GM18505 (cell line): Measurements from ENCODE around the gene GDF10.

Experiments used
- ATAC-seq: cut with Tn5 transposase; IDR thresholded peaks from one replicate; pipeline ENCODE4 v1.9.1; 2021; ENCODE audit not compliant: unreplicated experiment
- POLR2A ChIP-seq: IDR thresholded peaks from 4 replicates; pipeline ENCODE4 v1.6.1; 2011; ENCODE audit warnings: borderline replicate concordance; ENCODE audit not compliant: insufficient read depth, insufficient read length; ENCODE audit errors: extremely low read depth

Gene GDF10

DNA sequence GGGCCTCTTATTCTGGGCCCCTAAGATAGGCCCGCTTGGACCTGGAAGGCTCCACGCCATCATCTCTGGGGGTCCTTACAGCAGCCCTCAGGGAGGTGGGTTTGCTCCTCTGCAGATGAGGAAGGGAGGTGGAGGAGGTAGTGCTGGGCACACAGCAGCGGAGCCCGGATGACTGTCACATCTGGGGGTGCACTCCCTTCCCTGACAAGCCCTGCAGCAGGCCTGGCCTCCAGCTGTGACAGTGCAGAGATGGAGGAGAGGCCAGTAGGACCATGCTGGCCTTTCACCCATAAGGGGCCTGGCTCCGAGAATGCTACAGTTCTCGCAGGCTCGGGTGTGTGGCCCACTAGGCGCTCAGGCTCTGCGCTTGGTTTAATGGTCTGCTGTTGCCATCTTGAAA is 31.5 kb downstream of the GDF10 start:
- ATAC-seq, result no peak
- no peak for TF ChIP-seq POLR2A

DNA sequence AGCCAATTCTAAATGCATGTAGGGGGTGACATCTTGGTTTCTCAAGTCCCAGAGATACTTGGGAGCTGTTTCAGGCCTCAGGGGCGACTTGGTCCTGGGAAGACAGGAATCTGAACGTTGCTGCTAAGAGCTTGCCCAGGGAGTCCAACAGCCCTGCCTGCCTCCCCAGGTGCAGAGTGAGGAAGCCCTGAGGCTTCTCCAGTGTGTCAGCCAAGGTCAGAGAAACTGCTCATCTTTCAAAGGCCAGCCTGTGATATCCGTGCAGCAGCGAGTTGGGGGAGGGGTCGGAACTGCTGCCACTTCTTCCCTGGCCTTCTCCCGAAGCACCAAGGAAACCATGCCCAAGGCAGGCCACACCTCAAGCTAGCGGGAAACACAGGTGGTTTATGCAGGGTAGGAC is 32.0 kb downstream of the GDF10 start:
- ATAC-seq, result no peak
- no peak for TF ChIP-seq POLR2A

DNA sequence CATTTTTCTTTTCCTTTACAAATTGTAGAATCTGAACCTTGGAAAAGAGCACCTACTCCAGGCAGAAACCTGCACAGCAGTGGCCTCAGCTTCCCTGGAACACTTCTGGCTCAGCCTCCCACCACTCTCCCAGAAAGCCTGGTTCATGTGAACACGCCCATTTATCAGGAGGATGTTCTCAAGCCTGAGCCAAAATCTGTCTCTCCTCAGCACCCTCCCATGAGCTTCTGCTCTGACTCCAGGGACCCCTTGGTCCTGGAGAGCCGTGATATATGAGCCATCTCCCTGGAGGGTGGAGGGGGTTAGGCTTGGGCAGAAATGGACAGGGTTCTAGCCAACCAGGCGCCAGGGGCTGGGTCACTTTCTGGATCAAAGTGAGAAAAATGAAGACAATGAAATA is 32.4 kb downstream of the GDF10 start:
- ATAC-seq, result no peak
- TF ChIP-seq POLR2A, result no peak

DNA sequence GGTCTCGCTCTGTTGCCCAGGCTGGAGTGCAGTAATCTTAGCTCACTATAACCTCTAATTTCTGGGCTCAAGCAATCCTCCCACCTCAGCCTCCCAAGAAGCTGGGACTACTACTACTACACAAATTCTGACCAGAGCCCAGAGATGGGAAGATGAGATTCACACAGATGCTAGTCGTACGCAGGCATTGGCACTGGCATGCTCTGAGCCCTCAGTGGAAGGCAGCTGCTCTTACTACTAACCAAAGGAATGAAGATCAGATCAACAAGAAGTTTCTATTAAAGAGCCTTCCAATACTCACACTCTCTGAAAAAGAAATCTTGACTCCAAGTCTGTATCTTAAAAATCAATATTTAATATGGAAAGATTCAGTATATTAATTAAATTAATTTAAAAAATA is 32.9 kb downstream of the GDF10 start:
- no peak for TF ChIP-seq POLR2A
- ATAC-seq, result no peak

DNA sequence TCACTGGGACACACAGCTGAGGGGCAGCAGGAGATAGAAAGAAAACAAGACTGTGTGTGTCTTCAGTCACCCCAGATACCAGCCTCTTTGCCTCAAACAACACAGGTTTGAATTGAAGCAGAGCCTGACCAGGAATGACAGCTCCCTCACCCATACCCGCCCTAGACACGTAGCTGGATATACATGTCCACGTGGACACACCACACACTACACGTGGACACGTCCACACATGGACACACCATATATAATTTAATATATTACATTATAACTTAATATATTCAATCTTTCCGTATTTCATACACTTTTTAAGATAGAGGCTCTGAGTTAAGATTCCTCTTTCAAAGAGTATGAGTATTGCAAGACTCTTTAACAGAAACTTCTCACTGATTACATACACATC is 33.5 kb downstream of the GDF10 start:
- no peak for TF ChIP-seq POLR2A
- no peak for ATAC-seq

DNA sequence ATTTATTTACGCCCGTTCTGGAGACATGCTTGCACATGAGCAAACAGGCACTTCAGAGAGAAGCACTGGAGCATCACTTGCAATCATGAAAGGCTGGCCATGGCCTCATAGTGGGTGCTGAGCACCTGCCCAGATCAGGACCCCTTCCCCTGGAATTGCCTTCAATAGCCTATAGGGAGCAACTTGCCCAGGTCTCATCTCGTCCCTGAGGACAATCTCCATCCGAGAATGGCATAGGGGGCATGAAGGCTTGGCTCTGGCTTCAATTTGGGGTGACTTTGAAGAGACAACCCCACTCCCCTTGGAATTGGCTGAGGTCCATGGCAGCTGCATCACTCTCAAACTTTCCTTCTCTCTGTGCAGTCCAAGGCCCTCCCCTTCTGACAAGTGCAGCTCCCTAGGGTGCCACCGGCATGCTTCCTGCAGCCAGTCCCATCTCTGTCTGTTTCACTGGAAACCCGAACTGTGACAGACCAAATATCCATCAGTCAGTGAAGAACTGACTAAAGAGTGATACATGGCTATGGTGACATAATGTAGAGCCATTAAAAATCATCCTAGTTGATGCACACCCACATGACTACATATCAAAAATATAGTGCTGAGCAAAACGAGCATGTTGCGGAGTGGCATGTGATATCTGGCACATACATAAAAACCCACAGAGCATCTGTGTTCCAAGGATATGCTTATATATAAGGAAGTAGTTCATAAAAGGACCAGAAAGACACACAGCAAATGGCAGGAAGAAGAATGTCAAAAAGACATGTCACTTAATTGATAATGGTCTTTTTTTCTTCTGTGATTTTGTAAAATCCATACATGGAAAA is 34.7 kb downstream of the GDF10 start:
- ATAC-seq, result no peak
- no peak for TF ChIP-seq POLR2A

DNA sequence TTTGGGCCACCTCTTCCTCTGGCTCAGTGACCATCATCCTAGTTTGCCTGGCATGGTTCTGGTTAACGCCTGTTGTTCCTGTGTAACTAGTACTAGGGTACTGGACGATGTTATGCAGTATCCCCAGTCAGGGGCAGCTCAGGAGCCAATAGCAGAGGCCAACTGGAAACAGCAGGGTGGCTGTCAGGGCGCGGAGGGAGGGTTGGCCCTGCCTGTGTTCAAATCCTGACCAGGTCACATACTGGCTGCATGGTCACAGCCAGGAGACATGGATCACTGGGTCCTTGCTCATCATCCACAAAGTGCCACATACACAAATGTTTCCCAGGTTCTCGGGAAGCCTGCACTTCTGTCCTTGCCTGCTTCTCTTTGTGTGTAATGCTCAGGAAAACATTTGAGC is 35.9 kb downstream of the GDF10 start:
- no peak for ATAC-seq
- TF ChIP-seq POLR2A, result no peak

DNA sequence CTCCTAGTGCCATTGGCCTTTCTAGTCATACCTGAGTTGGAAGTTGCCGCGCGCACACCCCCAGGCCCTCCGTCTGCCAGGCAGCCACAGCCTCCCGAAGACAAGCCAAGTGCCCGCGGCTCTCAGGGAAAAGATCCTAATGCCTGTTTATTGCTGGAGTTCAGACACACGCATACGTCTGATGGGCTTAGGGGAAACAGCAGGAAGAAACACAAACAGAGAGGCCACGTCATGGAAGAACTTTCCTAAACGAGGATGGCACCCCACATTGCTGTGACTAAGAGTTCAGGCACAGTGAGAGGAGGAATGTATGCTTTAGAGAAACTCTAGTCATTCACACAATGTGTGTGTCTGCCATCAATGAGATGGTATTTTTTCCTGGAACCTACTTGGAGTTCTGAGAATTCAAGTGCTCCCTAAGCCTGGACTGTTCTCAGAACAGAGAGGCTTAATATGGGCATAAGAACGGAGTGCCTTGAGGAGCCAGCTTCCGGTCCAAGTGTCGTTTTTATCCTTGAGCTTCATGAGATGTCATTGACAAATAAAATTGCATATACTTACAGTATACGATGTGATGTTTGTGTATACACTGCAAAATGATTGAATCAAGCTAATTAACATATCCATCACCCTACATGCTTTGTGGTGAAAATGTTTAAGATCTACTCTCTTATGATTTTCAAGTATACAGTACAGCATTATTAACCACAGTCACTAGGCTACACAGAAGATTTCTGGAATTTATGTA is 36.6 kb downstream of the GDF10 start:
- no peak for ATAC-seq
- no peak for TF ChIP-seq POLR2A

DNA sequence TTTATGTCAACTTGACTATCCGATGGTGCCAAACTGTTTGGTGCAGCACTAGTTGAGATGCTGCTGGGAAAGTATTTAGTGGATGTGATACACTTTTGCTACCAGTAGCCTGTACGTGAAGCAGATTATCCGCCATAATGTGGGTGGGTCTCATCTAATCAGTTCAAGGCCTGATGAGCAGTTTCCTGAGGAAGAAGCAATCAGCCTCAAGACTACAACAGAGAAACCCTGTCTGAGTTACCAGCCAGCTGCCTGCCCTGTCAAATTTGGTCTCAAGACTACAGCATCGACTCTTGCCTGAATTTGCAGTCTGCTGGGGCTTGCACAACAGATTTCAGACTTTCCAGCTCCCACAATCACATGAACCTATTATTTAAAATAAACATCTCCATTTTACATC is 37.3 kb downstream of the GDF10 start:
- no peak for ATAC-seq
- TF ChIP-seq POLR2A, result no peak

DNA sequence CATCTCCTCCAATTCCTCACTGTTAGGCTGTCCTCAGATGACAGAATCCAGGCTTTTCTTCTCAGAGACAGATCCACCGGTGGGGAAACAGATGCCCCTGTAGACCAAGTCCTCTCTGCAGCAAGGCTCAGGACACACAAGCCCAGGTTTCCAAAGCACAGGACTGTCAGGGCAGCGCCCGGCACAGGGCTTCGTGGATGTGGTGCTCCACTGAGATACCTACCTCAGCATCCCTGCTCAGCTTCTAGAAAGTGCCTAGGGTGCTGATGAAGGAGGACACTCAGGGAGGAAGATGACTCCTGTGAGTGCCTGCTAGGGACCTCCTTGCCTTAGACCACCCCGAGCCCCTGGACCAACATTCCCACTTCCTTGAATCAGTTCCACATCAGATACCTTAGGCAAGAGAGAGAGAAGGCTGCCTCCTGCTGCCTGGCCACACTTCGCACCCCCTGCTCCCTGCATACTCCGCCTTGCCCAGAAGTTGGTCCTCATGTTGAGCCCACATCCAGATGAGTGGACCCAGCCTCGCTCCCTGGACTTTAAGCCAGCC is 39.3 kb downstream of the GDF10 start:
- TF ChIP-seq POLR2A, result no peak
- ATAC-seq, result no peak

DNA sequence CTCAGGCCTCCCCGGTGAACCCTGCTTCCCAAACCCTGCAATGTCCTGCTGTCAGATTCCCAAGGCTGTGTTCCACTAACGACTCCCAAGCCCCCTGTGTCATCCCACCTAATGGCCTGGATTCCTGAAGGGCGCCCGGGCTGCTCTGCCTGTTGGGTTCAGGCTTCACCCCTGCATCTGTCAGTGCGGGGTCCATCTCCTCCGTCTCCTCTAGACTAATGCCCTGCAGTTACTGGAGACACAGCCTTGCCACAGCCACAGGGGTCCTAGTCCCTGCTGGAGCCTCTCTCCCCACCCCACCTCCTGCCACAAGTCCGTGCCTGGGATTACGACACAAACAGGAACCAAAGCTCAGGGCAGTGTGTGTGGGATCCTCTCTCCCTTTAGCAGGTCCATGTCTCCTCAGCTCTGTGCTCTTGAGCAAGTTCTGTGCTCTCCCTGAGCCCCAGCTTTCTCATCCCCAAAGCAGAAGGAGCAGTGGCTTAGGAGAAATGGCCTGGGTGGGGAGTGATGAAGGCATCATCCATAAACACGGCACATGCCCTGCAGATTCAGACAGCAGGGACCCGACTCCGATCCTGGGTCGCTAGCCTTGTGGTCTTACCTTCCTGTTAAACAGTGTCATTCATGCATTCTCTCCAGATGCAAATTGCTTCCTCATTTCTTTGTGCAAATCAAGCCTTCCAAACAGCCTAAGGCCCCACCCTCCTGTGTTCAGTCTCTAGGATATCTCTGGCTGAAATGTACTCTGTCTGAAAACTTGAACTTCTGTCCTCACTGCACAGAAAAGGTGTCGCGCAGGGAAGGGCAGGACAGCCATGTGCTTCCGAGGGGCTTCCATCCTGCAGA is 40.0 kb downstream of the GDF10 start:
- ATAC-seq, result no peak
- TF ChIP-seq POLR2A, result no peak

DNA sequence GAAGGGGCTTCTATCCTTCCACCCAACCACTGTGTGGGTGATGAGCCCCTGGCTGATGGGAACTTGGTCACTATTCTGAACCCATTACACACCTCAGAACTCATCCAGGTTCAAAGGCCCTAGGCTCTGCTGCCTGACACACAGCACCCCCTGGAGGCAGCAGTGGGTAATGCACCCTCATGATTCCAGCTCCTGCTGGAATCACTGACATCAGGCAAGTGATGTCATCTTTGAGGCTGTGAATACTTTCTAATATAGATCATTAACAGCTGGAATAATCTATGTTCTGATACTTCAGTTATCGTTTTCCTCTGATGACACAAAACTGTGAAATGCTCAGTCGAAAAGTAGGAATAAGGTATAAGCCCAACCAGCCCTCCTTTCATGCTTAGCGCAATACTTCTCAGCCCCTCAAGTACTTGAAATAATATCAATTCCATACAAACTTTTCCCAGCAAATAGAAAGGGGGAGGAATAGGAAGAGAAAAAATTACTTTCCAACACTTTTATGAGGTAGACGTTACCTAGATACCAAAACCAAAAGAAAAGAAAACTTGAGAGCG is 40.7 kb downstream of the GDF10 start:
- no peak for ATAC-seq
- TF ChIP-seq POLR2A, result no peak
